GM19463 (cell line): ENCODE measurements around the gene SYF2.
"Not testable (repeated sequence)": the region's sequence is repeated elsewhere in the genome, so short reads cannot be mapped to it uniquely, and the experiment has no call there.

Experiments used
- ATAC-seq: cut with Tn5 transposase; IDR thresholded peaks from one replicate; pipeline ENCODE4 v1.9.1; 2021; ENCODE audit warnings: mild to moderate bottlenecking, moderate library complexity; ENCODE audit not compliant: unreplicated experiment

SYF2 gene

GRCh38 chr1:25232027-25232865, at the start of gene SYF2:
SYF2 (minus strand) TSS chr1:25232502; CDS start chr1:25232467, 35 bp downstream.
- ATAC-seq, result peak; percentile 78

- not testable (repeated sequence) for ATAC-seq
These were observed 47.4 kb upstream of the SYF2 start for GRCh38 chr1:25279693-25280111.

GRCh38 chr1:25278790-25279189, 46.5 kb upstream of the SYF2 start:
- ATAC-seq, result not testable (repeated sequence)

- ATAC-seq, result not testable (repeated sequence)
These were observed 46.1 kb upstream of the SYF2 start for GRCh38 chr1:25278358-25278757.

GRCh38 chr1:25277295-25277694, 45.0 kb upstream of the SYF2 start:
- ATAC-seq, result not testable (repeated sequence)

- ATAC-seq, result not testable (repeated sequence)
These were observed 43.3 kb upstream of the SYF2 start for GRCh38 chr1:25275648-25276047.

- not testable (repeated sequence) for ATAC-seq
These were observed 39.9 kb upstream of the SYF2 start, which contains the start of gene RHD for GRCh38 chr1:25272238-25272637. RHD (plus strand) TSS chr1:25272509; CDS start chr1:25272548, 39 bp downstream.

- not testable (repeated sequence) for ATAC-seq
These were observed 36.0 kb upstream of the SYF2 start for GRCh38 chr1:25268143-25268760.

- peak; percentile 78 for ATAC-seq
These were observed 35.2 kb upstream of the SYF2 start for GRCh38 chr1:25267288-25268142.

GRCh38 chr1:25266554-25267287, 34.4 kb upstream of the SYF2 start:
- ATAC-seq, result not testable (repeated sequence)

GRCh38 chr1:25260336-25260735, 28.0 kb upstream of the SYF2 start:
- not testable (repeated sequence) for ATAC-seq

GRCh38 chr1:25259813-25260212, 27.5 kb upstream of the SYF2 start:
- ATAC-seq, result not testable (repeated sequence)

GRCh38 chr1:25257196-25257595, 24.9 kb upstream of the SYF2 start:
- no peak for ATAC-seq

GRCh38 chr1:25256578-25256965, 24.3 kb upstream of the SYF2 start:
- no peak for ATAC-seq

- no peak for ATAC-seq
These were observed 23.6 kb upstream of the SYF2 start for GRCh38 chr1:25255706-25256577.

GRCh38 chr1:25253911-25254310, 21.6 kb upstream of the SYF2 start:
- ATAC-seq, result no peak

GRCh38 chr1:25247829-25248754, 15.8 kb upstream of the SYF2 start:
- peak; percentile 43 for ATAC-seq
